Natural killer cell (primary cell): Measurements from ENCODE around the gene LRRC27. TPM values are rescaled to one million over a fixed set of nuclear protein-coding genes. Genes with fewer than 3 reads are reported as not detected.
A peak's percentile ranks its signal among the peaks of the same experiment; 100 is the strongest.

Experiments
- ATAC-seq, 3 donors: fragments of 150-1000 bp in 2 of 3; fragments of 200-7000 bp in 1 of 3; cut with Tn5 transposase; 1 replicate in 1 of 3; 2 replicates in 2 of 3; pipeline ENCODE4 v1.10.0; 2021; ENCODE audit warnings: mild to moderate bottlenecking in 2 of 3, moderate library complexity in 2 of 3
- DNase-seq, 2 donors: peaks; one replicate each; pipeline versions ENCODE4 v3.0.0 to v3.0.0-alpha.2; 2013 to 2021; ENCODE audit warnings: mixed read lengths in 1 of 2
- H3K27ac ChIP-seq: one replicate; pipeline ENCODE4 v1.5.1; 2013; ENCODE audit warnings: mild to moderate bottlenecking, low read length
- H3K27me3 ChIP-seq: one replicate; pipeline ENCODE4 v1.6.1; 2013; ENCODE audit warnings: low read length; ENCODE audit not compliant: control insufficient read depth, insufficient read depth
- H3K36me3 ChIP-seq: one replicate; pipeline ENCODE4 v1.6.1; 2013; ENCODE audit warnings: low read length; ENCODE audit not compliant: control insufficient read depth, insufficient read depth
- H3K4me1 ChIP-seq: one replicate; pipeline ENCODE4 v1.6.1; 2013; ENCODE audit warnings: low read length; ENCODE audit not compliant: control insufficient read depth, insufficient read depth
- H3K4me3 ChIP-seq: one replicate; pipeline ENCODE4 v1.5.1; 2013; ENCODE audit warnings: low read length
- H3K9me3 ChIP-seq: one replicate; pipeline ENCODE4 v1.6.1; 2013; ENCODE audit warnings: low read length; ENCODE audit not compliant: control insufficient read depth, insufficient read depth
- H3K27ac Mint-ChIP-seq, 2 donors: one replicate each; pipeline ENCODE4 v1.8.0; 2022; ENCODE audit warnings: mild to moderate bottlenecking in 2 of 2, mixed read lengths in 2 of 2, moderate library complexity in 1 of 2
- H3K27me3 Mint-ChIP-seq, 2 donors: one replicate each; pipeline ENCODE4 v1.8.0; 2022; ENCODE audit warnings: low read depth in 2 of 2, mixed read lengths in 2 of 2
- H3K36me3 Mint-ChIP-seq: one replicate; pipeline ENCODE4 v1.8.0; 2022; ENCODE audit warnings: mixed read lengths
- H3K4me1 Mint-ChIP-seq, 2 donors: one replicate each; pipeline ENCODE4 v1.8.0; 2022; ENCODE audit warnings: mixed read lengths in 2 of 2
- H3K4me3 Mint-ChIP-seq: one replicate; pipeline ENCODE4 v1.8.0; 2022; ENCODE audit warnings: mild to moderate bottlenecking, moderate library complexity, mixed read lengths
- H3K9me3 Mint-ChIP-seq, 2 donors: one replicate each; pipeline ENCODE4 v1.8.0; 2022; ENCODE audit warnings: mixed read lengths in 2 of 2
- CTCF ChIP-seq: fragments of 200-600 bp; IDR thresholded peaks from one replicate; pipeline ENCODE4 v1.8.0; 2022; ENCODE audit warnings: antibody characterized with exemption
- WGBS: methylation state at CpG from one replicate; pipeline ENCODE4 v1.1.7; 2013; ENCODE audit warnings: missing lambda C conversion rate; ENCODE audit not compliant: insufficient coverage; 5-methylcytosine and 5-hydroxymethylcytosine counted together
- intact Hi-C: fragments of 100-400 bp; cut with micrococcal nuclease; formaldehyde crosslinking; loops from one replicate; pipeline ENCODE4 v1.14.2; 2022
- total RNA-seq, 4 donors: library from RNA; stranded (reverse); fragments of 120-200 nt in 1 of 4; gene quantifications; one replicate each; pipeline versions ENCODE4 v1.2.3 to v1.2.4, GENCODE V29; 2013 to 2022

The LRRC27 gene
- total RNA-seq, 3 donors from 2014 or later (not counting 1 experiment from before 2014, with no cell fraction given) = 8.1 to 22.5 (median 9.9) TPM

- Histone ChIP-seq H3K27ac (peak overlapping the region; percentile 99), H3K27me3 (no peaks in the 10 kb centered on the region), H3K4me3 (no peak overlapping the region), H3K4me1 (peaks cover 72% of the 10 kb centered on the region), H3K36me3 (no peaks in the 10 kb centered on the region), H3K9me3 (no peaks in the 10 kb centered on the region)
- Mint-ChIP-seq H3K4me3 (peak overlapping the region; percentile 69), H3K9me3 (no peaks in the 10 kb centered on the region), H3K36me3 (no peaks in the 10 kb centered on the region), H3K4me1 (peaks cover 18 to 40% of the 10 kb centered on the region in 2 donors), H3K27me3 (no peaks in the 10 kb centered on the region), H3K27ac (peak overlapping the region; percentile 38 to 97)
- no peak for TF ChIP-seq CTCF
- DNase-seq = no peak
- no peak for ATAC-seq
- WGBS = 38% methylated on average over 30 of the region's 30 CpGs
- intact Hi-C loops = loop anchor here (2.0 kb wide), 2 partner anchors 25 kb away; partner anchors contain the start of gene PWWP2B
Measured at GRCh38 chr10:132421847-132422751, 90.1 kb downstream of the LRRC27 start.

- Mint-ChIP-seq H3K4me1 (peaks cover 18 to 40% of the 10 kb centered on the region in 2 donors), H3K9me3 (no peaks in the 10 kb centered on the region), H3K36me3 (no peaks in the 10 kb centered on the region), H3K4me3 (peak overlapping the region; percentile 43), H3K27ac (peak overlapping the region; percentile 38 to 97), H3K27me3 (no peaks in the 10 kb centered on the region)
- no peaks in the 10 kb centered on the region for H3K36me3 ChIP-seq
- 51% methylated on average over 24 of the region's 26 CpGs for WGBS
- intact Hi-C loops = no loop called here
- no peaks in the 10 kb centered on the region for H3K27me3 ChIP-seq
- H3K9me3 ChIP-seq = no peaks in the 10 kb centered on the region
- no peak for TF ChIP-seq CTCF
- DNase-seq = peak in 1 of 2 donors; percentile 55
- H3K27ac ChIP-seq = peak overlapping the region; percentile 99
- H3K4me3 ChIP-seq = no peak overlapping the region
- peaks cover 61% of the 10 kb centered on the region for H3K4me1 ChIP-seq
- peak; percentile 44 to 73 (median 56) for ATAC-seq
Measured at GRCh38 chr10:132422903-132423825, 91.2 kb downstream of the LRRC27 start.

- H3K36me3 ChIP-seq = no peaks in the 10 kb centered on the region
- TF ChIP-seq CTCF = no peak
- peaks cover 56% of the 10 kb centered on the region for H3K4me1 ChIP-seq
- ATAC-seq (no peak), DNase-seq (no peak)
- peak overlapping the region; percentile 99 for H3K27ac ChIP-seq
- no peak overlapping the region for H3K4me3 ChIP-seq
- peak overlapping the region in 1 of 2 donors; percentile 97 for H3K27ac Mint-ChIP-seq
- intact Hi-C loops = no loop called here
- H3K36me3 Mint-ChIP-seq = no peaks in the 10 kb centered on the region
- H3K4me1 Mint-ChIP-seq = peaks cover 18 to 36% of the 10 kb centered on the region in 2 donors
- 94% methylated on average over 21 of the region's 21 CpGs for WGBS
- no peaks in the 10 kb centered on the region for H3K27me3 Mint-ChIP-seq
- no peak overlapping the region for H3K4me3 Mint-ChIP-seq
- H3K27me3 ChIP-seq = no peaks in the 10 kb centered on the region
- H3K9me3 Mint-ChIP-seq = no peaks in the 10 kb centered on the region
- no peaks in the 10 kb centered on the region for H3K9me3 ChIP-seq
Measured at GRCh38 chr10:132423966-132424861, 92.2 kb downstream of the LRRC27 start.
